ENCODE data around the gene EFHD1. TPM values are rescaled to one million over a fixed set of nuclear protein-coding genes. Genes with fewer than 3 reads are reported as not detected.

EFHD1 gene
- total RNA-seq, 1 experiment from 2014 or later, result 73.5 TPM

GRCh38 chr2:232629129-232629475 lies 4.3 kb upstream of the EFHD1 start:
- no TSS peak for BruUV-seq (replicated peaks)
- Histone ChIP-seq H3K9me3 (ENCODE audit: control insufficient read depth, insufficient read depth, low read depth, low read length) (no peaks in the 10 kb centered on the region), H3K27ac (ENCODE audit: low read length) (no peak overlapping the region), H3K4me3 (ENCODE audit: low read depth in 2 of 2, low read length in 2 of 2) (no peak overlapping the region), H3K4me1 (ENCODE audit: control insufficient read depth, insufficient read depth, low read length) (peaks cover 23% of the 10 kb centered on the region), H3K36me3 (ENCODE audit: control insufficient read depth, insufficient read depth, low read length) (no peaks in the 10 kb centered on the region), H3K27me3 (ENCODE audit: control insufficient read depth, insufficient read depth, low read length) (no peaks in the 10 kb centered on the region; the same call in 1 of the 2 replicates)
- CTCF ChIA-PET, result no interaction called here
- ATAC-seq (no peak), DNase-seq (ENCODE audit: low read depth, low spot score) (no peak)
- POLR2A ChIA-PET, result interaction anchor here (0.6 kb wide), 2 partner anchors 9 to 13 kb away, joined by 3 to 6 read pairs; no protein-coding TSS in a partner anchor
- in situ Hi-C loops (cut with HindIII; ENCODE audit: low pct_unique_long_range_greater_than_20kb, low sequenced_read_pairs) (no loop called here), intact Hi-C loops (cut with micrococcal nuclease; ENCODE audit: unreplicated experiment) (no loop called here)
- TF ChIP-seq, protein P1, sequence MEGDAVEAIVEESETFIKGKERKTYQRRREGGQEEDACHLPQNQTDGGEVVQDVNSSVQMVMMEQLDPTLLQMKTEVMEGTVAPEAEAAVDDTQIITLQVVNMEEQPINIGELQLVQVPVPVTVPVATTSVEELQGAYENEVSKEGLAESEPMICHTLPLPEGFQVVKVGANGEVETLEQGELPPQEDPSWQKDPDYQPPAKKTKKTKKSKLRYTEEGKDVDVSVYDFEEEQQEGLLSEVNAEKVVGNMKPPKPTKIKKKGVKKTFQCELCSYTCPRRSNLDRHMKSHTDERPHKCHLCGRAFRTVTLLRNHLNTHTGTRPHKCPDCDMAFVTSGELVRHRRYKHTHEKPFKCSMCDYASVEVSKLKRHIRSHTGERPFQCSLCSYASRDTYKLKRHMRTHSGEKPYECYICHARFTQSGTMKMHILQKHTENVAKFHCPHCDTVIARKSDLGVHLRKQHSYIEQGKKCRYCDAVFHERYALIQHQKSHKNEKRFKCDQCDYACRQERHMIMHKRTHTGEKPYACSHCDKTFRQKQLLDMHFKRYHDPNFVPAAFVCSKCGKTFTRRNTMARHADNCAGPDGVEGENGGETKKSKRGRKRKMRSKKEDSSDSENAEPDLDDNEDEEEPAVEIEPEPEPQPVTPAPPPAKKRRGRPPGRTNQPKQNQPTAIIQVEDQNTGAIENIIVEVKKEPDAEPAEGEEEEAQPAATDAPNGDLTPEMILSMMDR (IDR thresholded peaks at IDR 0.05), result no peak

GRCh38 chr2:232632229-232632903 lies 1.0 kb upstream of the EFHD1 start:
- BruUV-seq (replicated peaks), result no TSS peak
- TF ChIP-seq POLR2AphosphoS5 (IDR thresholded peaks at IDR 0.05; ENCODE audit: low read depth, low read length) (no peak), TCF7L2 (IDR thresholded peaks at IDR 0.05; ENCODE audit: low read depth, low read length) (no peak), SIN3A (IDR thresholded peaks at IDR 0.05; ENCODE audit: borderline replicate concordance, insufficient read depth, low read depth, low read length) (no peak)
- TF ChIP-seq, protein P1 (IDR thresholded peaks at IDR 0.05), result no peak
- TF ChIP-seq, protein P2, sequence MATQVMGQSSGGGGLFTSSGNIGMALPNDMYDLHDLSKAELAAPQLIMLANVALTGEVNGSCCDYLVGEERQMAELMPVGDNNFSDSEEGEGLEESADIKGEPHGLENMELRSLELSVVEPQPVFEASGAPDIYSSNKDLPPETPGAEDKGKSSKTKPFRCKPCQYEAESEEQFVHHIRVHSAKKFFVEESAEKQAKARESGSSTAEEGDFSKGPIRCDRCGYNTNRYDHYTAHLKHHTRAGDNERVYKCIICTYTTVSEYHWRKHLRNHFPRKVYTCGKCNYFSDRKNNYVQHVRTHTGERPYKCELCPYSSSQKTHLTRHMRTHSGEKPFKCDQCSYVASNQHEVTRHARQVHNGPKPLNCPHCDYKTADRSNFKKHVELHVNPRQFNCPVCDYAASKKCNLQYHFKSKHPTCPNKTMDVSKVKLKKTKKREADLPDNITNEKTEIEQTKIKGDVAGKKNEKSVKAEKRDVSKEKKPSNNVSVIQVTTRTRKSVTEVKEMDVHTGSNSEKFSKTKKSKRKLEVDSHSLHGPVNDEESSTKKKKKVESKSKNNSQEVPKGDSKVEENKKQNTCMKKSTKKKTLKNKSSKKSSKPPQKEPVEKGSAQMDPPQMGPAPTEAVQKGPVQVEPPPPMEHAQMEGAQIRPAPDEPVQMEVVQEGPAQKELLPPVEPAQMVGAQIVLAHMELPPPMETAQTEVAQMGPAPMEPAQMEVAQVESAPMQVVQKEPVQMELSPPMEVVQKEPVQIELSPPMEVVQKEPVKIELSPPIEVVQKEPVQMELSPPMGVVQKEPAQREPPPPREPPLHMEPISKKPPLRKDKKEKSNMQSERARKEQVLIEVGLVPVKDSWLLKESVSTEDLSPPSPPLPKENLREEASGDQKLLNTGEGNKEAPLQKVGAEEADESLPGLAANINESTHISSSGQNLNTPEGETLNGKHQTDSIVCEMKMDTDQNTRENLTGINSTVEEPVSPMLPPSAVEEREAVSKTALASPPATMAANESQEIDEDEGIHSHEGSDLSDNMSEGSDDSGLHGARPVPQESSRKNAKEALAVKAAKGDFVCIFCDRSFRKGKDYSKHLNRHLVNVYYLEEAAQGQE (IDR thresholded peaks at IDR 0.05; ENCODE audit: insufficient read depth in 1 of 2, low read depth in 2 of 2, low read length in 1 of 2), result no peak
- H3K27ac ChIP-seq (ENCODE audit: low read length), result peak overlapping the region; percentile 66
- 0 out of 2 replicates have a peak, but pooled peaks have one; percentile 6 for ATAC-seq
- no peak for DNase-seq (ENCODE audit: low read depth, low spot score)
- no peaks in the 10 kb centered on the region for H3K9me3 ChIP-seq (ENCODE audit: control insufficient read depth, insufficient read depth, low read depth, low read length)
- in situ Hi-C loops (cut with HindIII; ENCODE audit: low pct_unique_long_range_greater_than_20kb, low sequenced_read_pairs), result no loop called here
- H3K4me3 ChIP-seq (ENCODE audit: low read depth in 2 of 2, low read length in 2 of 2), result peak overlapping the region; percentile 59 to 63
- POLR2A ChIA-PET, result interaction anchor here (0.6 kb wide), 1 partner anchor 45 kb away, joined by 3 read pairs; no protein-coding TSS in a partner anchor
- intact Hi-C loops (cut with micrococcal nuclease; ENCODE audit: unreplicated experiment), result no loop called here
- CTCF ChIA-PET, result interaction anchor here (0.7 kb wide), 2 partner anchors 36 to 851 kb away, joined by 3 read pairs; partner anchors contain the start of gene PDE6D
- H3K27me3 ChIP-seq (ENCODE audit: control insufficient read depth, insufficient read depth, low read length), result no peaks in the 10 kb centered on the region
- H3K36me3 ChIP-seq (ENCODE audit: control insufficient read depth, insufficient read depth, low read length), result no peaks in the 10 kb centered on the region
- H3K4me1 ChIP-seq (ENCODE audit: control insufficient read depth, insufficient read depth, low read length), result peaks cover 7% of the 10 kb centered on the region

All from Panc1 (cell line).